GM23248 (cell line): ENCODE measurements around the gene TXNRD2. TPM values are rescaled to one million over a fixed set of nuclear protein-coding genes. Genes with fewer than 3 reads are reported as not detected.

Experiments used
- DNase-seq: peaks from one replicate; pipeline ENCODE4 v3.0.0-alpha.2; 2015
- H2AFZ ChIP-seq: fragments of 200-600 bp; sonication (generic); 2 replicates; pipeline ENCODE4 v1.6.1; 2016; ENCODE audit warnings: antibody characterized with exemption
- H3F3A ChIP-seq: fragments of 200-600 bp; sonication (generic); 2 replicates; pipeline ENCODE4 v1.6.1; 2016; ENCODE audit warnings: mild to moderate bottlenecking, antibody characterized with exemption, mixed run types; ENCODE audit not compliant: insufficient read depth
- H3K27ac ChIP-seq: fragments of 200-600 bp; sonication (generic); 2 replicates; pipeline ENCODE4 v1.5.1; 2016; ENCODE audit warnings: mild to moderate bottlenecking
- H3K27me3 ChIP-seq: fragments of 200-600 bp; sonication (generic); replicated peaks from 2 replicates; pipeline ENCODE4 v1.6.1; 2016; ENCODE audit warnings: mild to moderate bottlenecking; ENCODE audit not compliant: insufficient read depth
- H3K36me3 ChIP-seq: fragments of 200-600 bp; sonication (generic); 2 replicates; pipeline ENCODE4 v1.6.1; 2016; ENCODE audit warnings: low read depth, mild to moderate bottlenecking
- H3K4me1 ChIP-seq: fragments of 200-600 bp; sonication (generic); 2 replicates; pipeline ENCODE4 v1.6.1; 2016; ENCODE audit warnings: mild to moderate bottlenecking; ENCODE audit not compliant: insufficient read depth
- H3K4me2 ChIP-seq: fragments of 200-600 bp; sonication (generic); one replicate; pipeline ENCODE4 v1.6.1; 2016; ENCODE audit warnings: mild to moderate bottlenecking; ENCODE audit not compliant: unreplicated experiment
- H3K4me3 ChIP-seq: fragments of 200-600 bp; sonication (generic); 2 replicates; pipeline ENCODE4 v1.5.1; 2016; ENCODE audit warnings: mild to moderate bottlenecking
- H3K79me2 ChIP-seq: fragments of 200-600 bp; sonication (generic); 2 replicates; pipeline ENCODE4 v1.6.1; 2016; ENCODE audit warnings: mild to moderate bottlenecking; ENCODE audit not compliant: insufficient read depth
- H3K9ac ChIP-seq: fragments of 200-600 bp; sonication (generic); 2 replicates; pipeline ENCODE4 v1.6.1; 2016; ENCODE audit warnings: mild to moderate bottlenecking
- H3K9me2 ChIP-seq: fragments of 200-600 bp; sonication (generic); 2 replicates; pipeline ENCODE4 v1.6.1; 2016; ENCODE audit warnings: mixed run types, mild to moderate bottlenecking, moderate library complexity; ENCODE audit not compliant: insufficient read depth
- H3K9me3 ChIP-seq: fragments of 200-600 bp; sonication (generic); one replicate; pipeline ENCODE4 v1.6.1; 2017; ENCODE audit warnings: low read depth
- H4K20me1 ChIP-seq: fragments of 200-600 bp; sonication (generic); 2 replicates; pipeline ENCODE4 v1.6.0; 2016; ENCODE audit not compliant: insufficient read depth
- EZH2 ChIP-seq: fragments of 200-600 bp; sonication (generic); IDR thresholded peaks from 2 replicates; pipeline ENCODE4 v1.6.1; 2018; ENCODE audit warnings: antibody characterized with exemption, mild to moderate bottlenecking; ENCODE audit not compliant: insufficient read depth, poor library complexity, severe bottlenecking
- EZH2phosphoT487 ChIP-seq: fragments of 200-600 bp; sonication (generic); IDR thresholded peaks from 2 replicates; pipeline ENCODE4 v1.6.1; 2018; ENCODE audit warnings: antibody characterized with exemption, moderate library complexity, mild to moderate bottlenecking, low read depth; ENCODE audit not compliant: insufficient read depth
- WGBS, 2 experiments: methylation state at CpG; one replicate each; pipeline ENCODE4 v1.1.6; 2015 to 2017; ENCODE audit warnings: low lambda C conversion rate in 2 of 2, low coverage in 1 of 2; ENCODE audit errors: missing lambda C conversion rate in 2 of 2; 5-methylcytosine and 5-hydroxymethylcytosine counted together
- in situ Hi-C: fragments of 300-500 bp; cut with MboI; formaldehyde crosslinking; loops from 2 replicates; pipeline ENCODE4 v1.15.0; 2020
- polyA plus RNA-seq: library from polyadenylated mRNA; unstranded; fragments of >200 nt; fragmentation: Nextera tagmentation; extraction: Ambion mirVana; gene quantifications from 2 replicates; pipeline ENCODE4 v1.2.1, GENCODE V29; 2016
- total RNA-seq: library from RNA; depleted of rRNA; stranded (reverse); fragments of >200 nt; shearing (Covaris generic); gene quantifications from 2 replicates; pipeline ENCODE4 v1.2.3, GENCODE V29; 2014

Gene TXNRD2
- total and polyA plus RNA-seq, 2 experiments from 2014 or later: 20.1 to 24.8 TPM

DNA sequence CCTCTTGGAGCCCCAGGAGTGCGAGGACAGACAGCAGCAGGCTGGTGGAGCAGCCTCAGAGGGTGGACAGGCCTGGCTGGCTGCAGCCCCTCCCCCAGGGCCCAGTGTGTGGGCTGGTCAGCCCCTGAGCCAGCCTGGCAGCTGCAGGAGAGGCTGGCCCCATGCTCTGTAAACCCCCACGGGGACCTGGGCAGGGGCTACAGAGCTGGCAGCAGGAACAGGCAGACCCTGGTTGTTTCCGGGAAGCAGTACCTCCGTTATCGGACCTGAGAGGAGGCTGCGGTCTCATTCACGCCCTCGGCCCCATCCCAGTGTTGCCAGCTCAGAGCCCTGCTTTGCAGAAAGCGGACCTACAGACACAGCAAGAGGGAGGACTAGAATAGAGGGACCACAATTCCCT is 38.6 kb downstream of the TXNRD2 start:
- Histone ChIP-seq H2AFZ (no peak overlapping the region), H3F3A (no peaks in the 10 kb centered on the region), H3K27ac (no peak overlapping the region), H3K36me3 (no peaks in the 10 kb centered on the region), H3K79me2 (no peaks in the 10 kb centered on the region), H3K4me3 (no peak overlapping the region), H3K9ac (no peak overlapping the region), H3K9me3 (no peaks in the 10 kb centered on the region), H3K4me1 (no peaks in the 10 kb centered on the region), H3K27me3 (no peaks in the 10 kb centered on the region), H4K20me1 (no peaks in the 10 kb centered on the region), H3K4me2 (no peak overlapping the region), H3K9me2 (no peaks in the 10 kb centered on the region)
- in situ Hi-C loops: no loop called here
- no peak for TF ChIP-seq EZH2phosphoT487
- no peak for TF ChIP-seq EZH2
- WGBS, 2 experiments: 92 to 93% methylated on average over 9 of the region's 9 CpGs
- DNase-seq: no peak

DNA sequence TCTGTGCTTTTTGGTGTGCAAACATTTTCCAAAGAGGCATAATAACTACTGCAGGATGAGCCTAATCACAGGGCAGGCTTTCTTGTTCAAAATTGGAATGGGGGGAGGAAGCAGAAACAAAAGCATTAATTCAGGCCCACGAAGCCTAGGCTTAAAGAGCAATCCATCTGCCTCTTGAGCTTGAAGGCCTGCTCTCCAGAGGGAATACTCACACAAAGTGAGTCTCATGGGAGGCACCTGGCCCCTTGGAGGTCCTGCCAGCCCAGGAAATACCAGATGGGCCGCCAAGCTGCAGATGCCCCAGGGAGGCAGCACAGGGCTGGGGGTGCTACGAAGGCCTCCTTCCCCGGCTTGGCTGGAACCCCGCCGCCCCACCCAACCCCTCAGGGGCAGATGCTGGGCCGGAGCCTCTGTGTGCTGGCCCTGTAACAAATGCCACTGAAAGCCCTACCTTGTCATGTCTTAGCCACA is 39.3 kb downstream of the TXNRD2 start:
- Histone ChIP-seq H3K4me2 (no peak overlapping the region), H3K27ac (no peak overlapping the region), H3F3A (no peaks in the 10 kb centered on the region), H2AFZ (no peak overlapping the region), H3K36me3 (no peaks in the 10 kb centered on the region), H3K9me3 (no peaks in the 10 kb centered on the region), H3K9ac (no peak overlapping the region), H3K9me2 (no peaks in the 10 kb centered on the region), H4K20me1 (no peaks in the 10 kb centered on the region), H3K27me3 (no peaks in the 10 kb centered on the region), H3K79me2 (no peaks in the 10 kb centered on the region), H3K4me3 (no peak overlapping the region), H3K4me1 (no peaks in the 10 kb centered on the region)
- 79 to 95% methylated on average over 2 to 7 of the region's 7 CpGs for WGBS, 2 experiments
- no peak for TF ChIP-seq EZH2phosphoT487
- no peak for TF ChIP-seq EZH2
- in situ Hi-C loops: no loop called here
- DNase-seq: no peak

DNA sequence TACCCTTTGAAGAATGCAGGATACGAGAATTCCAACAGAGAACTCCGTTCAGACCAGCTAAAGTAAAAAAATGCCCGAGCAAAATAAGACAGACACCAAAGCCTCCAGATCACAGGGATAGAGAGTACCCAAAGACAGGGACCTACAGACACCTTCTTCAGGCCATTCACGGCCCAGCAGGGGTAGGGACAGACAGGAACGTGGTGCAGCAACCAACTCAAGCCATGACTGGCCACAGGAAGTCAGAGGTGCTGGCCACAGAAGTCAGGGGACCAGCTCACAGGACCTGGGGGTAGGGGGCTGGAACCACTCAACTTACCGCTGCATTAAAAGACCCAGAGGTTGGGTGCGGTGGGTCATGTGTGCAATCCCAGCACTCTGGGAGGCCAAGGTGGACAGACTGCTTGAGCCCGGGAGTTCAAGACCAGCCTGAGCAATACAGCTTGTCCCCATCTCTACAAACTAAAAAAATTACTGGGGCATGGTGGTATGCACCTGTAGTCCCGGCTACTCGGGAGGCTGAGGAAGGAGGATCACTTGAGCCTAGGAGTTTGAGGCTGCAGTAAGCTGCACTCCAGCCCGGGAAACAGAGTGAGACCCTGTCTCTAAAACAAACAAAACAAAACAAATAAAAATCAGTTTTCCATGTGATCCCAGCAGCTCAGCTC is 39.9 kb downstream of the TXNRD2 start:
- Histone ChIP-seq H3K4me2 (no peak overlapping the region), H3K4me1 (no peaks in the 10 kb centered on the region), H3K27me3 (no peaks in the 10 kb centered on the region), H3K79me2 (no peaks in the 10 kb centered on the region), H3K27ac (no peak overlapping the region), H3F3A (no peaks in the 10 kb centered on the region), H3K9ac (no peak overlapping the region), H3K9me3 (no peaks in the 10 kb centered on the region), H4K20me1 (no peaks in the 10 kb centered on the region), H2AFZ (no peak overlapping the region), H3K9me2 (no peaks in the 10 kb centered on the region), H3K36me3 (no peaks in the 10 kb centered on the region), H3K4me3 (no peak overlapping the region)
- no peak for DNase-seq
- 80 to 87% methylated on average over 11 of the region's 11 CpGs for WGBS, 2 experiments
- TF ChIP-seq EZH2: no peak
- TF ChIP-seq EZH2phosphoT487: no peak
- in situ Hi-C loops: no loop called here

GRCh38 chr22:19900707-19901436 is 40.7 kb downstream of the TXNRD2 start:
- Histone ChIP-seq H3K9me3 (no peaks in the 10 kb centered on the region), H3K4me1 (no peaks in the 10 kb centered on the region), H3K27me3 (no peaks in the 10 kb centered on the region), H3K79me2 (no peaks in the 10 kb centered on the region), H3K27ac (no peak overlapping the region), H3K4me2 (no peak overlapping the region), H4K20me1 (no peaks in the 10 kb centered on the region), H3K4me3 (no peak overlapping the region), H3K9ac (no peak overlapping the region), H2AFZ (no peak overlapping the region), H3K36me3 (no peaks in the 10 kb centered on the region), H3F3A (no peaks in the 10 kb centered on the region), H3K9me2 (no peaks in the 10 kb centered on the region)
- 90 to 97% methylated on average over 12 to 13 of the region's 13 CpGs for WGBS, 2 experiments
- DNase-seq: no peak
- TF ChIP-seq EZH2 (no peak), EZH2phosphoT487 (no peak)
- in situ Hi-C loops: no loop called here
